HG03025 (cell line): ENCODE measurements around the gene RNF208.
A peak's percentile ranks its signal among the peaks of the same experiment; 100 is the strongest.

ENCODE experiments used
- ATAC-seq: cut with Tn5 transposase; IDR thresholded peaks from one replicate; pipeline ENCODE4 v1.9.1; 2021; ENCODE audit warnings: mild to moderate bottlenecking, moderate library complexity; ENCODE audit not compliant: unreplicated experiment, low FRiP score

Gene RNF208

GRCh38 chr9:137193771-137194170 is 28.3 kb downstream of the RNF208 start:
- no peak for ATAC-seq

- no peak for ATAC-seq
These were observed 29.2 kb downstream of the RNF208 start for GRCh38 chr9:137192859-137193258.

- no peak for ATAC-seq
These were observed 29.6 kb downstream of the RNF208 start for GRCh38 chr9:137192448-137192780.

- no peak for ATAC-seq
These were observed 30.2 kb downstream of the RNF208 start for GRCh38 chr9:137191691-137192447.

GRCh38 chr9:137191245-137191644 is 30.8 kb downstream of the RNF208 start:
- no peak for ATAC-seq

GRCh38 chr9:137190315-137190856 is 31.7 kb downstream of the RNF208 start:
- ATAC-seq: no peak

GRCh38 chr9:137189297-137190295 is 32.4 kb downstream of the RNF208 start:
- no peak for ATAC-seq

- peak; percentile 69 for ATAC-seq
These were observed 33.3 kb downstream of the RNF208 start, which contains the start of the genes ANAPC2 and SSNA1 for GRCh38 chr9:137188490-137189296. Gene ANAPC2 (minus strand): TSS chr9:137188560. CDS start chr9:137188532, 28 bp downstream. Gene SSNA1 (plus strand): TSS chr9:137188676. CDS start chr9:137188727, 51 bp downstream.

- ATAC-seq: peak; percentile 7
These were observed 34.0 kb downstream of the RNF208 start for GRCh38 chr9:137188086-137188489.

GRCh38 chr9:137187386-137187785 is 34.7 kb downstream of the RNF208 start:
- ATAC-seq: no peak

GRCh38 chr9:137186385-137186784 is 35.7 kb downstream of the RNF208 start:
- ATAC-seq: no peak

- ATAC-seq: no peak
These were observed 36.1 kb downstream of the RNF208 start for GRCh38 chr9:137185921-137186320.

GRCh38 chr9:137184881-137185660 is 37.0 kb downstream of the RNF208 start:
- ATAC-seq: no peak

- ATAC-seq: no peak
These were observed 38.0 kb downstream of the RNF208 start for GRCh38 chr9:137183980-137184595.

GRCh38 chr9:137182836-137183235 is 39.2 kb downstream of the RNF208 start:
- ATAC-seq: no peak

GRCh38 chr9:137181680-137182079 is 40.4 kb downstream of the RNF208 start:
- ATAC-seq: no peak

GRCh38 chr9:137180491-137180890 is 41.5 kb downstream of the RNF208 start:
- ATAC-seq: no peak

- ATAC-seq: no peak
These were observed 42.3 kb downstream of the RNF208 start for GRCh38 chr9:137179761-137180160.
